SKM-1 (cell line): ENCODE data around the gene B9D1.

Experiments used
- DNase-seq: peaks from one replicate; lab custom pipeline; 2025; ENCODE audit not compliant: unreplicated experiment; lab: John Stamatoyannopoulos, UW

Gene B9D1

GRCh38 chr17:19362277-19363113, at the start of gene B9D1:
Gene B9D1, minus strand, starts transcription at chr17:19362723. Its CDS starts 154 bp downstream, at chr17:19362569.
- peak; percentile 79 for DNase-seq

- no peak for DNase-seq
Observed at GRCh38 chr17:19411631-19412030, 49.1 kb upstream of the B9D1 start.

- DNase-seq: no peak
Observed at GRCh38 chr17:19410875-19411620, 48.5 kb upstream of the B9D1 start, which contains the start of gene RNF112. Gene RNF112, plus strand, starts transcription at chr17:19411232. Its CDS starts 177 bp downstream, at chr17:19411409.

- no peak for DNase-seq
Observed at GRCh38 chr17:19410091-19410490, 47.6 kb upstream of the B9D1 start.

GRCh38 chr17:19409509-19409908, 47.0 kb upstream of the B9D1 start:
- DNase-seq: no peak

GRCh38 chr17:19409066-19409465, 46.5 kb upstream of the B9D1 start:
- no peak for DNase-seq

- no peak for DNase-seq
Observed at GRCh38 chr17:19408346-19408710, 45.8 kb upstream of the B9D1 start.

- DNase-seq: no peak
Observed at GRCh38 chr17:19407601-19408345, 45.2 kb upstream of the B9D1 start.

- DNase-seq: no peak
Observed at GRCh38 chr17:19405114-19405513, 42.6 kb upstream of the B9D1 start.

GRCh38 chr17:19404264-19404663, 41.7 kb upstream of the B9D1 start:
- no peak for DNase-seq

- DNase-seq: no peak
Observed at GRCh38 chr17:19403021-19403420, 40.5 kb upstream of the B9D1 start.

- no peak for DNase-seq
Observed at GRCh38 chr17:19402171-19402570, 39.6 kb upstream of the B9D1 start.

GRCh38 chr17:19401321-19402010, 38.9 kb upstream of the B9D1 start:
- no peak for DNase-seq

GRCh38 chr17:19399750-19400450, 37.4 kb upstream of the B9D1 start:
- no peak for DNase-seq

- peak; percentile 30 for DNase-seq
Observed at GRCh38 chr17:19398301-19399181, 36.0 kb upstream of the B9D1 start.

- DNase-seq: no peak
Observed at GRCh38 chr17:19397556-19398041, 35.1 kb upstream of the B9D1 start.

- DNase-seq: no peak
Observed at GRCh38 chr17:19392303-19392702, 29.8 kb upstream of the B9D1 start.

GRCh38 chr17:19391432-19391831, 28.9 kb upstream of the B9D1 start:
- DNase-seq: no peak

- DNase-seq: no peak
Observed at GRCh38 chr17:19390951-19391350, 28.4 kb upstream of the B9D1 start.
